Endodermal cell (in vitro differentiated cells): ENCODE data around the gene MRPL40. TPM values are rescaled to one million over a fixed set of nuclear protein-coding genes. Genes with fewer than 3 reads are reported as not detected.

Experiments used
- DNase-seq: peaks from one replicate; pipeline ENCODE4 v3.0.0-alpha.2; 2017
- H3K27ac ChIP-seq: 2 replicates; pipeline ENCODE4 v1.5.1; 2013; ENCODE audit warnings: mild to moderate bottlenecking, low read depth, low read length, moderate library complexity
- H3K27me3 ChIP-seq: 2 replicates; pipeline ENCODE4 v1.6.1; 2013; ENCODE audit warnings: mild to moderate bottlenecking, low read length, moderate library complexity; ENCODE audit not compliant: insufficient read depth, control insufficient read depth, poor library complexity, severe bottlenecking
- H3K36me3 ChIP-seq: 2 replicates; pipeline ENCODE4 v1.7.0; 2013; ENCODE audit warnings: mild to moderate bottlenecking, low read length, moderate library complexity; ENCODE audit not compliant: control insufficient read depth, insufficient read depth
- H3K4me1 ChIP-seq: one replicate; pipeline ENCODE4 v1.7.0; 2013; ENCODE audit warnings: low read length; ENCODE audit not compliant: control insufficient read depth, insufficient read depth
- H3K4me3 ChIP-seq: 2 replicates; pipeline ENCODE4 v1.5.1; 2013; ENCODE audit warnings: mild to moderate bottlenecking, low read length, moderate library complexity
- H3K9ac ChIP-seq: 2 replicates; pipeline ENCODE4 v1.6.1; 2013; ENCODE audit warnings: mild to moderate bottlenecking, low read length, moderate library complexity; ENCODE audit not compliant: poor library complexity, severe bottlenecking; ENCODE audit errors: extremely low read depth
- H3K9me3 ChIP-seq: 2 replicates; pipeline ENCODE4 v1.6.1; 2013; ENCODE audit warnings: mild to moderate bottlenecking, low read length, moderate library complexity; ENCODE audit not compliant: control insufficient read depth
- H3K27ac Mint-ChIP-seq: 2 replicates; pipeline ENCODE4 v1.8.0; 2020; ENCODE audit warnings: mixed read lengths
- H3K27me3 Mint-ChIP-seq: 2 replicates; pipeline ENCODE4 v1.8.0; 2021; ENCODE audit warnings: mild to moderate bottlenecking, mixed read lengths; ENCODE audit not compliant: insufficient read depth
- H3K36me3 Mint-ChIP-seq: 2 replicates; pipeline ENCODE4 v1.8.0; 2020; ENCODE audit warnings: low read depth, mixed read lengths
- H3K4me1 Mint-ChIP-seq: 2 replicates; pipeline ENCODE4 v1.8.0; 2020; ENCODE audit warnings: mixed read lengths
- H3K4me3 Mint-ChIP-seq: 2 replicates; pipeline ENCODE4 v1.8.0; 2020; ENCODE audit warnings: mild to moderate bottlenecking, moderate library complexity, mixed read lengths
- H3K9me3 Mint-ChIP-seq: 2 replicates; pipeline ENCODE4 v1.8.0; 2020; ENCODE audit warnings: mild to moderate bottlenecking, mixed read lengths
- WGBS, 2 experiments: methylation state at CpG; one replicate each; pipeline versions ENCODE4 v1.1.5 to v1.1.7; 2013; ENCODE audit warnings: missing lambda C conversion rate in 2 of 2, mixed read lengths in 1 of 2; ENCODE audit not compliant: insufficient coverage in 1 of 2, insufficient read length in 1 of 2; 5-methylcytosine and 5-hydroxymethylcytosine counted together
- total RNA-seq, 2 donors: library from RNA; stranded (reverse); fragmentation: NEBNext Ultra II Directional in 1 of 2; extraction: Animal tissue kit (Norgen Biotek cat#: 25700) in 1 of 2; gene quantifications; 2 replicates in 1 of 2; 3 replicates in 1 of 2; pipeline ENCODE4 v1.2.1, GENCODE V29; 2021
- TF ChIP-seq, protein P1 (sequence below): fragments of 200-600 bp; sonication (generic); conservative IDR thresholded peaks from 2 replicates; pipeline ENCODE4 v1.5.0; 2021; ENCODE audit warnings: antibody characterized with exemption, mild to moderate bottlenecking

The MRPL40 gene
- total RNA-seq, 2 donors from 2014 or later: 20.3 to 26.5 TPM

DNA sequence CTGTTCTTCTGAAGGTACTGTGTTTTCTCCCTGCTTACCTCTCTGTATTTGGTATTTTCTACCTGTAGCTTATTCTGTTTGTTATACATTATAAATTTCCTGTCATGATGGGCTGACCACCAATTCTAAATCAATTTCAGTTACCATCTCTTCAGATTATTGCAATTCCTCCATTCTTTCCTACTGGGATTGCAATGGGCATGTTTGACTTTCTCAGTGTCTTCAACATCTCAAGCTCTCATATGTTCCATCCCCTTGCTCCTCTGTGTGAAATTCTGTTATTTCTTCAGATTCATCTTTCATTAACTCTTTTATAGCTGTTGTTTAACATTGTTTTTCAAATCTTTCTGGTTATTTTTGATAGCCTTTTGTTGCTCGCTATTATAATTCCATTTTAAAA, 30.7 kb downstream of the MRPL40 start:
- DNase-seq: no peak
- Histone ChIP-seq H3K9ac (no peak overlapping the region), H3K36me3 (peaks cover 91% of the 10 kb centered on the region), H3K9me3 (no peaks in the 10 kb centered on the region), H3K27me3 (no peaks in the 10 kb centered on the region), H3K4me1 (no peaks in the 10 kb centered on the region), H3K4me3 (no peak overlapping the region), H3K27ac (no peak overlapping the region)
- no CpG with 5 or more reads among the region's 1 CpG for WGBS, 2 experiments
- H3K27me3 Mint-ChIP-seq: no peaks in the 10 kb centered on the region
- H3K4me3 Mint-ChIP-seq: no peak overlapping the region
- no peaks in the 10 kb centered on the region for H3K9me3 Mint-ChIP-seq
- peaks cover 65% of the 10 kb centered on the region for H3K36me3 Mint-ChIP-seq
- TF ChIP-seq, protein P1, sequence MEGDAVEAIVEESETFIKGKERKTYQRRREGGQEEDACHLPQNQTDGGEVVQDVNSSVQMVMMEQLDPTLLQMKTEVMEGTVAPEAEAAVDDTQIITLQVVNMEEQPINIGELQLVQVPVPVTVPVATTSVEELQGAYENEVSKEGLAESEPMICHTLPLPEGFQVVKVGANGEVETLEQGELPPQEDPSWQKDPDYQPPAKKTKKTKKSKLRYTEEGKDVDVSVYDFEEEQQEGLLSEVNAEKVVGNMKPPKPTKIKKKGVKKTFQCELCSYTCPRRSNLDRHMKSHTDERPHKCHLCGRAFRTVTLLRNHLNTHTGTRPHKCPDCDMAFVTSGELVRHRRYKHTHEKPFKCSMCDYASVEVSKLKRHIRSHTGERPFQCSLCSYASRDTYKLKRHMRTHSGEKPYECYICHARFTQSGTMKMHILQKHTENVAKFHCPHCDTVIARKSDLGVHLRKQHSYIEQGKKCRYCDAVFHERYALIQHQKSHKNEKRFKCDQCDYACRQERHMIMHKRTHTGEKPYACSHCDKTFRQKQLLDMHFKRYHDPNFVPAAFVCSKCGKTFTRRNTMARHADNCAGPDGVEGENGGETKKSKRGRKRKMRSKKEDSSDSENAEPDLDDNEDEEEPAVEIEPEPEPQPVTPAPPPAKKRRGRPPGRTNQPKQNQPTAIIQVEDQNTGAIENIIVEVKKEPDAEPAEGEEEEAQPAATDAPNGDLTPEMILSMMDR: no peak
- no peaks in the 10 kb centered on the region for H3K4me1 Mint-ChIP-seq
- no peak overlapping the region for H3K27ac Mint-ChIP-seq

DNA sequence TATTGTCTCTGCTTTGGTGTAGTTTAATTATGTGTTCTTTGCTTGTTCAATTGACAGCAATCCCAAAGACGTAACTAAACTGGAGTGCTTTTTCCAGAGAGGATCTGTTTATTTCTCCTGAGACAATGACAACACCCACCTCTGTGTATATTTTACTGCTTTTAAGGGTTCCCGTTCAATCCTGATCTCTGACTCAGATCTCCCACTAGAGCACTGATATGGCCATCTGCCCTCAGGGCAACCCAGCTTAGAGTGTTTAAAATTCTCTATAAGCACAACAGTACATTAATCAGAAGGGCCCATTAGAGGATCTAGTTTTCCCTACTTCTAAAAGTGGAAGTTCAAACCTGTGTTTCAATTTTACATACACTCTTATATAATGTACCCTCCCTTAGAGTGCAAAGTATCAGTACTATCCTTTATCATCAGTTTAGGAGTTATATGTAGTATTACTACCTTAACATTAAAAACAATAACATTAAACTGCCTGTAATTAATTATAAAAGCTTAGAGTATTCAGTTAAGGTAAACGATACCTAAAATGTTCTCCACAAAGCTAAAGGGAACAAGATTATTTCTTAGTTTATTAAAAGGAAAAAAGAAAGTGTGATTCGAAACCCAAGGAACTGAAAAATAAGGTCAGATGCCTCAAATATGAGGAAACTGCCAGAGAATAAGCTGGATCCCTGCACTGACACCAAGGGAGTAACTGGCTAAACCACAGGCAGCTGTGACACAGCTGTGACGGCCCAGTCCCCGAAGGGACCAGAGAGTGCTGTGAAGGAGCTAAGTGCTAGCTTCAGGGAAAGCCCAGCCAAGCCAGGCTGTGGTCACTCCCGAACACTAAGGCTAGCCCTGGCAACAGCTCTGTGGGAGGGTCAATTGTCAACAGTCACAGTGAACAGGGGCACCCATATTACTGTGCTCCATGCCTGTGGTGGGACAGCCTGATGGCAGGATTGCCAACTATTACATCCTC, 31.4 kb downstream of the MRPL40 start:
- Mint-ChIP-seq H3K36me3 (peaks cover 68% of the 10 kb centered on the region), H3K4me1 (no peaks in the 10 kb centered on the region), H3K9me3 (no peaks in the 10 kb centered on the region), H3K27me3 (no peaks in the 10 kb centered on the region), H3K27ac (no peak overlapping the region), H3K4me3 (no peak overlapping the region)
- Histone ChIP-seq H3K9ac (no peak overlapping the region), H3K27me3 (no peaks in the 10 kb centered on the region), H3K27ac (no peak overlapping the region), H3K4me1 (no peaks in the 10 kb centered on the region), H3K4me3 (no peak overlapping the region), H3K36me3 (peaks cover 94% of the 10 kb centered on the region), H3K9me3 (no peaks in the 10 kb centered on the region)
- DNase-seq: no peak
- TF ChIP-seq, protein P1: no peak
- 85 to 88% methylated on average over 6 to 7 of the region's 7 CpGs for WGBS, 2 experiments

DNA sequence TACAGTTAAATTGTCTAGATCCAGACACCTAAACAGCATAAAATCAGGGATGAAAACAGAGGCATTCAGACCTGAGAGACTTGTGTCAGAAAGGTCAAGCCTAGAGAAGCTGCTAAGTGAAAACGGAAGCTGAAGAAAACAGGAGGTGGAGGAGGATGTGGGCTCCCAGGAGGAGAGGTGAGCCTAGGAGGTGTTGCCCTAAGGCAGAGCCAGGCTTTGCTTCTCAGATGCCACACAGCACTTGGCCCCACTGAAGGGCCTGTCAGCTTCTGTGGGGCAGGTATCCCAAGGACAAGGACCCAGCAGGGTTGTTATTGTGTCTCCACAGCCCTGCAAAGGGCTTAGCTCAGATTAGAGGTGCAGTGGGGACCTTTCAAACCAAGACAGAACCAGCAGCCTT, 32.2 kb downstream of the MRPL40 start:
- H3K36me3 Mint-ChIP-seq: peaks cover 68% of the 10 kb centered on the region
- Histone ChIP-seq H3K9me3 (no peaks in the 10 kb centered on the region), H3K4me3 (no peak overlapping the region), H3K4me1 (no peaks in the 10 kb centered on the region), H3K27ac (no peak overlapping the region), H3K36me3 (peaks cover 97% of the 10 kb centered on the region), H3K9ac (no peak overlapping the region), H3K27me3 (no peaks in the 10 kb centered on the region)
- H3K9me3 Mint-ChIP-seq: no peaks in the 10 kb centered on the region
- TF ChIP-seq, protein P1: no peak
- no peak overlapping the region for H3K4me3 Mint-ChIP-seq
- no peaks in the 10 kb centered on the region for H3K4me1 Mint-ChIP-seq
- WGBS, 2 experiments: 92 to 100% methylated on average over 1 of the region's 1 CpG
- no peak overlapping the region for H3K27ac Mint-ChIP-seq
- no peak for DNase-seq
- no peaks in the 10 kb centered on the region for H3K27me3 Mint-ChIP-seq
